ENCODE measurements around the gene UPF3B.

DNA sequence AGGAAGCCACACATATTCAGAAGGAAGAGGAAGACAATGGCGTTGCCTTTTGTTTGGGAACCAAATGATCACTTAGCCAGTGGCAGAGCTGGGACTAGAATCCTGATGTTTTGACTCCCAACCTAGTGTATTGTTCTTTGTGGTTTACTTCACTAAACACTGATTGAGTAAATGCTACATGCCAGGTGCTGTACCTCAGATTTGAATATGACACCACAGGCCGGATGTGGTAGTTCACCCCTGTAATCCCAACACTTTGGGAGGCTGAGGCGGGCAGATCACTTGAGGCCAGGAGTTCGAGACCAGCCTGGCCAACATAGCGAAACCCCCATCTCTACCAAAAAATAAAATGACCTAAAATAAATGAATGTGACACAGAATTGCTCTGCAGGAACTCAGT, 27.3 kb upstream of the UPF3B start:
- TF ChIP-seq, protein P1, sequence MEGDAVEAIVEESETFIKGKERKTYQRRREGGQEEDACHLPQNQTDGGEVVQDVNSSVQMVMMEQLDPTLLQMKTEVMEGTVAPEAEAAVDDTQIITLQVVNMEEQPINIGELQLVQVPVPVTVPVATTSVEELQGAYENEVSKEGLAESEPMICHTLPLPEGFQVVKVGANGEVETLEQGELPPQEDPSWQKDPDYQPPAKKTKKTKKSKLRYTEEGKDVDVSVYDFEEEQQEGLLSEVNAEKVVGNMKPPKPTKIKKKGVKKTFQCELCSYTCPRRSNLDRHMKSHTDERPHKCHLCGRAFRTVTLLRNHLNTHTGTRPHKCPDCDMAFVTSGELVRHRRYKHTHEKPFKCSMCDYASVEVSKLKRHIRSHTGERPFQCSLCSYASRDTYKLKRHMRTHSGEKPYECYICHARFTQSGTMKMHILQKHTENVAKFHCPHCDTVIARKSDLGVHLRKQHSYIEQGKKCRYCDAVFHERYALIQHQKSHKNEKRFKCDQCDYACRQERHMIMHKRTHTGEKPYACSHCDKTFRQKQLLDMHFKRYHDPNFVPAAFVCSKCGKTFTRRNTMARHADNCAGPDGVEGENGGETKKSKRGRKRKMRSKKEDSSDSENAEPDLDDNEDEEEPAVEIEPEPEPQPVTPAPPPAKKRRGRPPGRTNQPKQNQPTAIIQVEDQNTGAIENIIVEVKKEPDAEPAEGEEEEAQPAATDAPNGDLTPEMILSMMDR (IDR thresholded peaks at IDR 0.05 in 4 of 5, conservative IDR thresholded peaks at IDR 0.05 in 1 of 5): no peak
- TF ChIP-seq POLR2A (IDR thresholded peaks at IDR 0.05): no peak

Measured in gastrocnemius medialis (tissue), 4 donors.